ENCODE measurements around the gene USP25. TPM values are rescaled to one million over a fixed set of nuclear protein-coding genes. Genes with fewer than 3 reads are reported as not detected.

Gene USP25
- total RNA-seq, 4 donors from 2014 or later, result 32.3 to 44.3 (median 33.4) TPM

GRCh38 chr21:15768853-15769252 lies 39.1 kb downstream of the USP25 start:
- TF ChIP-seq EP300 (IDR thresholded peaks at IDR 0.05) (no peak), POLR2A (IDR thresholded peaks at IDR 0.05) (no peak), CTCF (IDR thresholded peaks at IDR 0.05) (no peak), POLR2AphosphoS5 (IDR thresholded peaks at IDR 0.05) (no peak)
- Histone ChIP-seq H3K27ac (no peak overlapping the region), H3K9me3 (no peaks in the 10 kb centered on the region), H3K4me3 (no peak overlapping the region), H3K4me1 (peaks cover 10% of the 10 kb centered on the region), H3K27me3 (no peaks in the 10 kb centered on the region), H3K36me3 (peaks cover 3% of the 10 kb centered on the region)
- WGBS, result 83% methylated on average over 2 of the region's 2 CpGs
- no peak for DNase-seq (ENCODE audit: low spot score in 2 of 2)

- no peak for DNase-seq (ENCODE audit: low spot score in 2 of 2)
Observed at GRCh38 chr21:15771311-15771710, 41.5 kb downstream of the USP25 start.

GRCh38 chr21:15772654-15773053 lies 42.9 kb downstream of the USP25 start:
- H3K4me3 ChIP-seq, result no peak overlapping the region
- TF ChIP-seq CTCF (IDR thresholded peaks at IDR 0.05) (no peak), POLR2AphosphoS5 (IDR thresholded peaks at IDR 0.05) (no peak), POLR2A (IDR thresholded peaks at IDR 0.05) (no peak), EP300 (IDR thresholded peaks at IDR 0.05) (no peak)
- H3K9me3 ChIP-seq, result no peaks in the 10 kb centered on the region
- H3K27me3 ChIP-seq, result no peaks in the 10 kb centered on the region
- peaks cover 7% of the 10 kb centered on the region for H3K4me1 ChIP-seq
- H3K36me3 ChIP-seq, result peaks cover 3% of the 10 kb centered on the region
- no peak overlapping the region for H3K27ac ChIP-seq
- WGBS, result 97% methylated on average over 3 of the region's 3 CpGs
- no peak for DNase-seq (ENCODE audit: low spot score in 2 of 2)

More at GRCh38 chr21:15771311-15771710, 41.5 kb downstream of the USP25 start:
- Histone ChIP-seq H3K27ac (no peak overlapping the region), H3K36me3 (peaks cover 3% of the 10 kb centered on the region), H3K9me3 (no peaks in the 10 kb centered on the region), H3K4me3 (no peak overlapping the region), H3K4me1 (peaks cover 10% of the 10 kb centered on the region), H3K27me3 (no peaks in the 10 kb centered on the region)
- WGBS, result 95% methylated on average over 6 of the region's 6 CpGs
- TF ChIP-seq POLR2AphosphoS5 (IDR thresholded peaks at IDR 0.05) (no peak), POLR2A (IDR thresholded peaks at IDR 0.05) (no peak), EP300 (IDR thresholded peaks at IDR 0.05) (no peak)

GRCh38 chr21:15774590-15774989 lies 44.8 kb downstream of the USP25 start:
- no peak overlapping the region for H3K27ac ChIP-seq

GRCh38 chr21:15775291-15775690 lies 45.5 kb downstream of the USP25 start:
- H3K27ac ChIP-seq, result no peak overlapping the region
- no peaks in the 10 kb centered on the region for H3K4me1 ChIP-seq
- 94% methylated on average over 4 of the region's 4 CpGs for WGBS

More at GRCh38 chr21:15774590-15774989, 44.8 kb downstream of the USP25 start:
- H3K27me3 ChIP-seq, result no peaks in the 10 kb centered on the region
- H3K36me3 ChIP-seq, result peaks cover 3% of the 10 kb centered on the region
- no peak for DNase-seq (ENCODE audit: low spot score in 2 of 2)
- H3K4me3 ChIP-seq, result no peak overlapping the region
- no peaks in the 10 kb centered on the region for H3K9me3 ChIP-seq
- peaks cover under 1% of the 10 kb centered on the region for H3K4me1 ChIP-seq
- 51% methylated on average over 3 of the region's 3 CpGs for WGBS
- TF ChIP-seq POLR2A (IDR thresholded peaks at IDR 0.05) (no peak), CTCF (IDR thresholded peaks at IDR 0.05) (no peak), POLR2AphosphoS5 (IDR thresholded peaks at IDR 0.05) (no peak), EP300 (IDR thresholded peaks at IDR 0.05) (no peak)

More at GRCh38 chr21:15775291-15775690, 45.5 kb downstream of the USP25 start:
- Histone ChIP-seq H3K27me3 (no peaks in the 10 kb centered on the region), H3K4me3 (no peak overlapping the region), H3K9me3 (no peaks in the 10 kb centered on the region), H3K36me3 (peaks cover 3% of the 10 kb centered on the region)
- no peak for DNase-seq (ENCODE audit: low spot score in 2 of 2)
- TF ChIP-seq EP300 (IDR thresholded peaks at IDR 0.05), result no peak
- TF ChIP-seq POLR2A (IDR thresholded peaks at IDR 0.05), result no peak
- no peak for TF ChIP-seq CTCF (IDR thresholded peaks at IDR 0.05)
- TF ChIP-seq POLR2AphosphoS5 (IDR thresholded peaks at IDR 0.05), result no peak

Data from suprapubic skin (tissue), 4 donors.